GM19351 (cell line): Measurements from ENCODE around the gene KLHDC4.
"Not testable (repeated sequence)": the region's sequence is repeated elsewhere in the genome, so short reads cannot be mapped to it uniquely, and the experiment has no call there.

Experiments
- ATAC-seq: cut with Tn5 transposase; IDR thresholded peaks from one replicate; pipeline ENCODE4 v1.9.1; 2021; ENCODE audit warnings: mild to moderate bottlenecking, moderate library complexity; ENCODE audit not compliant: unreplicated experiment

KLHDC4 gene

GRCh38 chr16:87722590-87723225, 43.1 kb downstream of the KLHDC4 start:
- no peak for ATAC-seq

GRCh38 chr16:87721622-87722585, 43.9 kb downstream of the KLHDC4 start:
- no peak for ATAC-seq

DNA sequence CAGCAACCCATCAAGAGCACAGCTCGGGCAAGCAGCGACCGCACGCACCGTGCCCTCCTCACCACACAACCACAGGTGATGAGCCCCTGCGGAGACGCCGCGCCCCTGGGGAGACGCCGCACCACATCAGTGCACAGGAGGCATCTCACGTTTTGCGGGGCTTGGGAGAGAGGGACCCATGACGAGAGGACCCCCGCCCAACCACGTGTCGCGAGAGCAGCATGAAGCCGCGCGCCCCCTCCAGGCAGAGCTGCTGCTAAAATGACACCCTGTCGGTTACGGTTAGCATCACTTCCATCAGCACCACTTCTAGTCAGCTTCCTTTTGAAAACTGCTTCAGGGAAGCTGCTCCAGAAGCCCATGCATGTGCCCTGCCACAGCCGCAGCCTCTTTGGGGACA, 45.3 kb downstream of the KLHDC4 start:
- ATAC-seq = no peak

DNA sequence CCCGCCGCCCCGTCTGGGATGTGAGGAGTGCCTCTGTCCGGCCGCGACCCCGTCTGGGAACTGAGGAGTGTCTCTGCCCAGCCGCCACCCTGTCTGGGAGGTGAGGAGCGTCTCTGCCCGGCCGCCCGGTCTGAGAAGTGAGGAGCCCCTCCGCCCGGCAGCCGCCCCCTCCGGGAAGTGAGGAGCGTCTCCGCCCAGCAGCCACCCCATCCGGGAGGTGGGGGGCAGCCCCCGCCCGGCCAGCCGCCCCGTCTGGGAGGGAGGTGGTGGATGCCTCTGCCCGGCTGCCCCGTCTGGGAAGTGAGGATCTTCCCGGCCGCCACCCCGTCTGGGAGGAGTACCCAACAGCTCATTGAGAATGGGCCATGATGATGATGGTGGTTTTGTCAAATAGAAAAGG, 47.0 kb downstream of the KLHDC4 start:
- ATAC-seq = not testable (repeated sequence)

DNA sequence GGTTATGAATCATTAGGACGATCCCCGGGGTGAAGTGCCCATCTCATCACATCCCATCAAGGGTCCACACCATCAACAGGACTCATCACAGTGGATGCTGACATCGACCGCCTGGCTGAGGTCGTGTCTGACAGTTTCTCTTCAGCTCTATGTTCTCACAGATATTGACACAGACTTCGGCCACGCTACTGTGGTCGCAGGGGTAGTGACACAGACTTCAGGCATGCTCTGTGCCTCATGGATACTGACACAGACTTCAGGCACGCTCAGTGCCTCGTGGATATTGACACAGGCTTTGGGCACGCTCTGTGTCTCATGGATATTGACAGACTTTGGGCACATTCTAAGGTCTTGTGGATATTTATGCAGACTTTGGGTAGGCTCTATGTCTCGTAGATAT, 50.1 kb downstream of the KLHDC4 start:
- no peak for ATAC-seq

- no peak for ATAC-seq
These were observed 50.6 kb downstream of the KLHDC4 start for GRCh38 chr16:87715231-87715630.

- ATAC-seq = no peak
These were observed 52.1 kb downstream of the KLHDC4 start for GRCh38 chr16:87713451-87714229.

DNA sequence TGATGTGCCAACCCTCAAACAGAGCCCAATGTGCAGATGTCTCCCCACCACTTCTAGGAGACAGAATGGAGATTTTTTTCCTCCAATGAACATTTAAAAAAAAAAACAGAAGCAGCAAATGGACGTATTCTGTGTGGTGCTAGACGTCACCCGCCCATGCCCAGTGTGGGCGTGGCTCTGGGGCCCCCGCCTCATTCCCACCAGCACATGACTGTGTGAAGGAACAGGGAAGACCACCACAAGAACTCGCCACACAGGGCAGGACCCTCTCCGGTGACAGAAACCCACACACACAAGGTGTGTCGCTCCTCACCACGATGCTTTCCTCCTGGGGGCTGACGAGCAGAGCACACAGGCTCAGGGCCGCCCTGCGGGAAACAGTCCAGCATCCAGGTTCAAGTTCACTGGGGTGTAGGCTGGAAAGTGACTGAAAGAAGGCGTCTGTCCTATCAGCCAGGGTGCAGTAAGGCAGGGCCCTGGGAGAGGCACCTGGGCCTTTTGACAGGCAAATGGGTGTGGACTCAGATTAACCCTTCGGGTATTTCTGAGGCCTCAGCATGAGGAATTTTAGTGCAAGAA, 53.5 kb downstream of the KLHDC4 start:
- ATAC-seq = no peak

DNA sequence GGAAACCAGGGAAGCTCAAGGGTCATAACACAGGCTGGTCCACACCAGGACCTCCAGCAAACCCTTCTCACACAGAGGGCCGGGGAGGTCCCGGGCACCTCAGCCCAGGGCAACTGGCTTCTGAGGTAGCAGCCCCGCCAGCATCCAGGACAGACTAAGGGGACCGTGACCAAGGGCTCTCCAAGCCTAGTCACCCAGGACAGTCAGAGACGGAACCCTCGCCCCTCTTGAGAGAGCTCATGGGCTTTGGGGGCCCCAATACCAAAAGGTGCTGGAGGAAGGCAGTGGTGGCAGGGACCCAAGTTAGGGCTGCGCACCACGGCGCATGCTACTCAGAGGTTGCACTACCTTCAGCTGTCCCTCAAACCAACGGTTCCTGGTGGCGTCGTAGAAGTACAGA, 54.9 kb downstream of the KLHDC4 start:
- ATAC-seq = no peak

GRCh38 chr16:87709677-87710076, 56.1 kb downstream of the KLHDC4 start:
- ATAC-seq = no peak

GRCh38 chr16:87708881-87709638, 56.7 kb downstream of the KLHDC4 start:
- no peak for ATAC-seq

DNA sequence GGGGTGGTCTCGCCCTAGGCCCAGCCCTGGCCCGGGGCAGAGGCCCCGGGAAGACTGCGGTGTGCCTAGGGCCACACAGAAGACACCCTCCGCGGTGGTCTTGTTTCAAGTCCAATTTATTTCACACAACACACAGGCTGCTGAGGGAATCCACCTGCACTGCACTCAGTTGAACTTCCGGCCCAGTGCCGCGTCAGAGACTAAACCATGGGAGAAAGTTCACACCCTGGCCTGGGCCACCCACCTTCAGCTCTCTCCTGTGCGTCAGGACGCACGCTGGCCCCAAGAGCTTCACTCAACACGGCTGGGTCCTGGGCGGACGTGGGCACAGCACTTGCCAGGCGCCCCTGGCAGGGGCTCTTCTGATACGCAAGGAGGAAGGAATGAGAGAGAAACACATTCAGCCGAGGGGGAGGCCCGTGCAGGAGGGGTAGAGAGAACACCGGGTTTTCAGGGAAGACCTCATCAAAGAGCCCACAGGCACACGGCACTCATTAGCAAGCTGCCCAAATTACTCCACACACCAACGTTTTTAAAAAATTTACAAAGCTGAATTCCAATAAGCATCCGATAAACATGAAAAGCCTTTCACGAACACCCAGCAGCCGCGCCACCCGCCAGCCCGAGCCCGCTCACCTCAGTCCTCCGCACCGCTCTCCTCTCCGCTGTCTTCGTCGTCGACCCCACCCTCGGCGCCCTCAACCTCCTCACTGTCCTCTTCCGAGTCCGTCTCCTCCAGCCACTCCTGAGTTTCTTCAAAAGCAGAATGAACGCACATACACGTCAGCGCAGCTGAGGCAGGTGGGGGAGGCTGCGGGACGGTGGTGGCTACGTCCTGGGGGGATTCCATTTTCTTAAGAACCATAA, 57.8 kb downstream of the KLHDC4 start:
- ATAC-seq = no peak

- ATAC-seq = no peak
These were observed 58.7 kb downstream of the KLHDC4 start for GRCh38 chr16:87707097-87707496.

- no peak for ATAC-seq
These were observed 59.3 kb downstream of the KLHDC4 start for GRCh38 chr16:87706278-87707000.

- no peak for ATAC-seq
These were observed 60.0 kb downstream of the KLHDC4 start for GRCh38 chr16:87705771-87706277.

GRCh38 chr16:87704754-87705353, 60.9 kb downstream of the KLHDC4 start:
- ATAC-seq = no peak

- no peak for ATAC-seq
These were observed 61.9 kb downstream of the KLHDC4 start for GRCh38 chr16:87703835-87704375.

- ATAC-seq = no peak
These were observed 62.7 kb downstream of the KLHDC4 start for GRCh38 chr16:87703071-87703470.
